Body of pancreas (tissue), 4 donors: Measurements from ENCODE around the gene MYLIP.

ENCODE experiments used
- CTCF ChIP-seq, 7 experiments: fragments of 450-650 bp in 4 of 7; fragments of 200-600 bp in 3 of 7; sonication (generic) in 3 of 7; IDR thresholded peaks; one replicate each; pipeline ENCODE4 v1.5.1; 2016 to 2019; ENCODE audit warnings: antibody characterized with exemption in 7 of 7
- POLR2A ChIP-seq, 3 donors: fragments of 450-650 bp; IDR thresholded peaks; one replicate each; pipeline ENCODE4 v1.6.1; 2016; ENCODE audit warnings: antibody characterized with exemption in 3 of 3, mild to moderate bottlenecking in 2 of 3

GRCh38 chr6:16082361-16082760, 46.5 kb upstream of the MYLIP start:
- TF ChIP-seq CTCF (IDR thresholded peaks at IDR 0.05), result no peak
- TF ChIP-seq POLR2A (IDR thresholded peaks at IDR 0.05), result no peak
